Transverse colon (tissue), 4 donors: ENCODE results near the gene ULK4.

Source experiments
- CTCF ChIP-seq, 5 experiments: fragments of 200-600 bp in 3 of 5; fragments of 450-650 bp in 2 of 5; sonication (generic) in 3 of 5; IDR thresholded peaks; 1 replicate in 2 of 5; 2 replicates in 3 of 5; pipeline ENCODE4 v1.5.1; 2016 to 2017; ENCODE audit warnings: antibody characterized with exemption in 5 of 5, inconsistent platforms in 3 of 5, mild to moderate bottlenecking in 2 of 5, moderate library complexity in 1 of 5
- POLR2AphosphoS5 ChIP-seq, 3 donors: sonication (generic); formaldehyde crosslinking; IDR thresholded peaks; one replicate each; pipeline ENCODE4 v1.6.1; 2016; ENCODE audit warnings: antibody characterized with exemption in 3 of 3

GRCh38 chr3:41846850-41847249, 115.1 kb downstream of the ULK4 start:
- no peak for TF ChIP-seq CTCF (IDR thresholded peaks at IDR 0.05)
- no peak for TF ChIP-seq POLR2AphosphoS5 (IDR thresholded peaks at IDR 0.05)
